Breast epithelium (tissue), 4 donors: ENCODE results near the gene MLLT6. TPM values are rescaled to one million over a fixed set of nuclear protein-coding genes. Genes with fewer than 3 reads are reported as not detected.

Experiments used
- DNase-seq, 2 donors: peaks; one replicate each; pipeline ENCODE4 v3.0.0-alpha.2; 2019; ENCODE audit warnings: low spot score in 2 of 2
- H3K27ac ChIP-seq, 2 donors: fragments of 200-600 bp; sonication (generic) in 1 of 2; one replicate each; pipeline ENCODE4 v1.5.1; 2016 to 2019; ENCODE audit warnings: mild to moderate bottlenecking in 1 of 2
- H3K27me3 ChIP-seq, 2 donors: fragments of 200-600 bp; sonication (generic) in 1 of 2; one replicate each; pipeline versions ENCODE4 v1.5.1 to v1.6.0; 2017 to 2019; ENCODE audit warnings: control low read depth in 1 of 2, mild to moderate bottlenecking in 1 of 2
- H3K36me3 ChIP-seq: fragments of 200-600 bp; one replicate; pipeline ENCODE4 v1.5.1; 2019
- H3K4me1 ChIP-seq, 2 donors: fragments of 200-600 bp; sonication (generic); one replicate each; pipeline ENCODE4 v1.5.1; 2016 to 2019; ENCODE audit warnings: control low read depth in 1 of 2
- H3K4me3 ChIP-seq, 3 donors: fragments of 200-600 bp; sonication (generic); 1 replicate in 2 of 3; 2 replicates in 1 of 3; pipeline ENCODE4 v1.5.1; 2016 to 2019; ENCODE audit warnings: mild to moderate bottlenecking in 3 of 3, moderate library complexity in 2 of 3
- H3K9me3 ChIP-seq, 2 donors: fragments of 200-600 bp; sonication (generic) in 1 of 2; one replicate each; pipeline ENCODE4 v1.5.1; 2016 to 2019; ENCODE audit warnings: control low read depth in 1 of 2
- CTCF ChIP-seq, 3 donors: fragments of 450-650 bp; IDR thresholded peaks; one replicate each; pipeline ENCODE4 v1.5.1; 2016 to 2017; ENCODE audit warnings: antibody characterized with exemption in 3 of 3, mild to moderate bottlenecking in 3 of 3, moderate library complexity in 3 of 3
- POLR2A ChIP-seq: fragments of 450-650 bp; IDR thresholded peaks from one replicate; pipeline ENCODE4 v1.6.1; 2016; ENCODE audit warnings: antibody characterized with exemption, mild to moderate bottlenecking, moderate library complexity
- POLR2AphosphoS5 ChIP-seq, 3 donors: sonication (generic); formaldehyde crosslinking; IDR thresholded peaks; one replicate each; pipeline ENCODE4 v1.6.1; 2017; ENCODE audit warnings: antibody characterized with exemption in 3 of 3
- intact Hi-C: fragments of 100-400 bp; cut with DNase I; formaldehyde crosslinking; loops from one replicate; pipeline ENCODE4 v1.15.1; 2023; ENCODE audit warnings: low total_unique reads
- total RNA-seq, 3 donors: library from RNA; depleted of rRNA; stranded (reverse); fragments of >200 nt; gene quantifications; one replicate each; pipeline ENCODE4 v1.1.0, GENCODE V29; 2016

Gene MLLT6
- total RNA-seq, 3 donors from 2014 or later = 41.9 to 101 (median 90.5) TPM

DNA sequence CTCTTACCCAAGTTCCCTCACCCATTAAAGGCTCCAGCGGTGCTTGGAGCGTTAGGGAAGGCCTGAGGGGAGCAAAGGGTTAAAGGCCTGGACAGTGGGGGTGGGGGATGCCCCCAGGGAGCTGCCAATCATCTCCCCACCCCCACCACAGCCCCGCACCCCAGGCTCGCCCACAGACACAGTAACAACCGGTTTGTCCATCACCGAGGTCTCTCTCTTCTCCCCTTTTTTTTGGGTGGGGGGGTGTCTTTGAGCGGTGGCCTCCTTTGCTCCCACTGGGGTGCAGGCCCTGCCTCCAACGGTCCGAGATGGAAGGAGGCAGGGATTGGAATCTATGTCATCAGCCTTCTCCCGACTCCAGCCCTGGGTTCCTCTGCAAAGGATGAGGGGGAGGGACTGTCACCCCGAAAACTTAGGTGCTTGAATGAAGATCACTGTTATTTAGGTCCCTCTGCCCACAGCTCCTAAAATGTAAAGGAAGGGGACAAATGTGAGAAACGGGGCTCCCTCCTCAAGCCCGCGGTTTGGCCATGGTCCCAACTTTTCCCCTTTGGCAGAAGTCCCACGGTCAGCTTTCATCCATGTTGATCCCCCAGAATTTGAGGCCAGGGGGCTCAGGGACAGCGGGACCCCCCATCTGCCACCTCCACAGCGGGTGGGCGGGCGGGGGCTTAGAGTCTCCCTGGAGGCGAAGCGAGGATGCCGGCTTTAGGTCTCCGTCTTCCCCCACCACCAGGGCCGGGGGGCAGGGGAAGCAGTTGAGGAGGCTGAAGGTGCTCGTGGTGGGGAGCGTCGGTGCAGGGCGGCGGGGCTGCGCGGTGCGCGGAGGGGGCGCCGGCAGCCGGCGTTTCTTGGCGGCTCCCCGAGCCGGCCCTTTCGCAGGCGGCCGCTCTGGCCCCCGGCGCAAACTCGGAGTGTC is 32.0 kb upstream of the MLLT6 start:
- H3K27me3 ChIP-seq = peaks cover 3 to 4% of the 10 kb centered on the region in 2 donors
- no peaks in the 10 kb centered on the region for H3K9me3 ChIP-seq
- intact Hi-C loops = no loop called here
- TF ChIP-seq POLR2A (no peak), CTCF (IDR thresholded peaks at IDR 0.05) (no peak), POLR2AphosphoS5 (IDR thresholded peaks at IDR 0.05) (no peak)
- no peak for DNase-seq
- peaks cover 0 to 6% of the 10 kb centered on the region in 2 donors for H3K4me1 ChIP-seq
- peak overlapping the region; percentile 63 to 68 (median 67) for H3K4me3 ChIP-seq
- H3K36me3 ChIP-seq = no peaks in the 10 kb centered on the region
- no peak overlapping the region for H3K27ac ChIP-seq

DNA sequence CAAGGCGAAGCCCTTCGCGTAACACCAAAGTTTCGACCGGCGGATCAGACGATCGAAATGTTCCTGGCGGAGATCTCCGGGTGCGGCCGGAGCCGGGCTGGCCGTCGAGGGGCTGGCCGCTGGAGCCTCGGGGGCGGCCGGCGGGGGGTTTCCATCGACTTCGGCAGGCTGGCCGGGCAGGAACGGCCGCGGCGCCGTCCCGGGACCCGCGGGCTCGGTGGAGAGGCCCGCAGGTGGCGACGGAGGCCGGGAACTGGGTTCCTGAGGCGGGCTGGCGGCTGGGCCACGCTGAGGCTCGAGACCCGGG is 31.4 kb upstream of the MLLT6 start:
- Histone ChIP-seq H3K4me1 (peaks cover 0 to 6% of the 10 kb centered on the region in 2 donors), H3K36me3 (no peaks in the 10 kb centered on the region), H3K27me3 (peaks cover 3 to 4% of the 10 kb centered on the region in 2 donors), H3K4me3 (peak overlapping the region; percentile 63 to 68 (median 67)), H3K27ac (peak overlapping the region in 1 of 2 donors; percentile 14), H3K9me3 (no peaks in the 10 kb centered on the region)
- DNase-seq = no peak
- TF ChIP-seq CTCF (IDR thresholded peaks at IDR 0.05) (no peak), POLR2A (no peak), POLR2AphosphoS5 (IDR thresholded peaks at IDR 0.05) (no peak)
- intact Hi-C loops = no loop called here

- no peaks in the 10 kb centered on the region for H3K9me3 ChIP-seq
- peak overlapping the region; percentile 14 to 64 for H3K27ac ChIP-seq
- no peak for DNase-seq
- no peak for TF ChIP-seq CTCF (IDR thresholded peaks at IDR 0.05)
- TF ChIP-seq POLR2AphosphoS5 (IDR thresholded peaks at IDR 0.05) = no peak
- TF ChIP-seq POLR2A = no peak
- peaks cover 0 to 6% of the 10 kb centered on the region in 2 donors for H3K4me1 ChIP-seq
- no peaks in the 10 kb centered on the region for H3K36me3 ChIP-seq
- peak overlapping the region; percentile 63 to 68 (median 67) for H3K4me3 ChIP-seq
- intact Hi-C loops = no loop called here
- peaks cover 3 to 4% of the 10 kb centered on the region in 2 donors for H3K27me3 ChIP-seq
These were observed 30.9 kb upstream of the MLLT6 start for GRCh38 chr17:38674014-38674748.

- Histone ChIP-seq H3K27me3 (peaks cover 3 to 4% of the 10 kb centered on the region in 2 donors), H3K4me1 (peaks cover 0 to 6% of the 10 kb centered on the region in 2 donors), H3K27ac (peak within 1 kb of the TSS; percentile 14 to 64), H3K9me3 (no peaks in the 10 kb centered on the region), H3K4me3 (peak within 1 kb of the TSS; percentile 63 to 68 (median 67)), H3K36me3 (no peaks in the 10 kb centered on the region)
- TF ChIP-seq CTCF (IDR thresholded peaks at IDR 0.05) (no peak), POLR2AphosphoS5 (IDR thresholded peaks at IDR 0.05) (peak; percentile 12 to 39 (median 28))
- DNase-seq = peak; percentile 85
- intact Hi-C loops = loop anchor here (5.0 kb wide), 1 partner anchor 62 kb away; no protein-coding TSS in a partner anchor
These were observed 30.1 kb upstream of the MLLT6 start, which contains the start of gene EPOP for GRCh38 chr17:38674749-38675615. TSS of gene EPOP (minus strand) at chr17:38674957. CDS start at chr17:38674495, 462 bp downstream.
